SK-N-SH (cell line): ENCODE measurements around the gene PTPN23. TPM values are rescaled to one million over a fixed set of nuclear protein-coding genes. Genes with fewer than 3 reads are reported as not detected.

Experiments used
- CTCF ChIA-PET: fragments of 300-600, 350-600 bp; formaldehyde crosslinking; extraction: SDS; loops from one replicate; lab custom pipeline; 2021; lab: Yijun Ruan, JAX
- POLR2A ChIA-PET: fragments of 350-600 bp; sonication (Branson Sonifier 250); formaldehyde crosslinking; extraction: SDS; loops from one replicate; lab custom pipeline; 2020; ENCODE audit warnings: antibody characterized with exemption, inconsistent platforms; lab: Yijun Ruan, JAX
- DNase-seq: peaks from one replicate; pipeline ENCODE4 v3.0.0; 2012
- H2AFZ ChIP-seq: fragments of 200-600 bp; sonication (generic); 2 replicates; pipeline ENCODE4 v1.8.1; 2016; ENCODE audit warnings: antibody characterized with exemption, mild to moderate bottlenecking, low read depth
- H3F3A ChIP-seq: fragments of 200-600 bp; sonication (generic); replicated peaks from 2 replicates; pipeline ENCODE3; 2016; ENCODE audit warnings: antibody characterized with exemption, mild to moderate bottlenecking; ENCODE audit not compliant: insufficient read depth
- H3K27ac ChIP-seq, 2 experiments: fragments of 200-500 bp in 1 of 2; fragments of 200-600 bp in 1 of 2; sonication (Bioruptor generic) in 1 of 2; sonication (generic), shearing (Covaris generic) in 1 of 2; 2 replicates each; pipeline versions ENCODE4 v1.5.1 to v1.6.1; 2014 to 2016; ENCODE audit warnings: low read depth in 2 of 2, inconsistent platforms in 1 of 2, low read length in 1 of 2, mild to moderate bottlenecking in 1 of 2, mixed read lengths in 1 of 2
- H3K27me3 ChIP-seq: fragments of 200-600 bp; sonication (generic), shearing (Covaris generic); 2 replicates; pipeline ENCODE4 v1.6.1; 2016; ENCODE audit warnings: mixed run types; ENCODE audit not compliant: insufficient read depth
- H3K36me3 ChIP-seq, 2 experiments: fragments of 200-500 bp in 1 of 2; fragments of 200-600 bp in 1 of 2; sonication (Bioruptor generic) in 1 of 2; sonication (generic) in 1 of 2; replicated peaks in 1 of 2; 2 replicates each; pipeline versions ENCODE3 to v1.5.1; 2014 to 2016; ENCODE audit warnings: low read length in 1 of 2, mild to moderate bottlenecking in 1 of 2; ENCODE audit not compliant: insufficient read depth in 2 of 2, control insufficient read depth in 1 of 2
- H3K4me1 ChIP-seq, 2 experiments: fragments of 200-500 bp in 1 of 2; fragments of 200-600 bp in 1 of 2; sonication (Bioruptor generic) in 1 of 2; sonication (generic), shearing (Covaris generic) in 1 of 2; 2 replicates each; pipeline versions ENCODE4 v1.5.1 to v1.6.1; 2014 to 2016; ENCODE audit warnings: low read depth in 1 of 2, low read length in 1 of 2, mixed run types in 1 of 2; ENCODE audit not compliant: insufficient read depth in 2 of 2, control insufficient read depth in 1 of 2
- H3K4me2 ChIP-seq: fragments of 200-600 bp; sonication (generic), shearing (Covaris generic); 2 replicates; pipeline ENCODE4 v1.6.1; 2017; ENCODE audit warnings: mixed run types
- H3K4me3 ChIP-seq, 2 experiments: fragments of 200-500 bp in 1 of 2; fragments of 200-600 bp in 1 of 2; sonication (Bioruptor generic) in 1 of 2; sonication (generic), shearing (Covaris generic) in 1 of 2; 2 replicates each; pipeline versions ENCODE4 v1.5.1 to v1.8.1; 2014 to 2016; ENCODE audit warnings: low read depth in 2 of 2, inconsistent platforms in 1 of 2, low read length in 1 of 2, mild to moderate bottlenecking in 1 of 2, mixed read lengths in 1 of 2, moderate library complexity in 1 of 2
- H3K79me2 ChIP-seq: fragments of 200-600 bp; sonication (generic); 2 replicates; pipeline ENCODE4 v1.8.1; 2017; ENCODE audit warnings: mild to moderate bottlenecking; ENCODE audit not compliant: insufficient read depth
- H3K9ac ChIP-seq: fragments of 200-600 bp; sonication (generic); 2 replicates; pipeline ENCODE4 v1.6.1; 2017; ENCODE audit warnings: mixed run types
- H3K9me2 ChIP-seq: fragments of 200-600 bp; sonication (generic); 2 replicates; pipeline ENCODE4 v1.6.1; 2017; ENCODE audit warnings: mixed run types
- H3K9me3 ChIP-seq: fragments of 200-600 bp; sonication (generic); 2 replicates; pipeline ENCODE4 v1.6.1; 2017; ENCODE audit warnings: mixed run types, mild to moderate bottlenecking, moderate library complexity
- H4K20me1 ChIP-seq: fragments of 200-600 bp; sonication (generic); 2 replicates; pipeline ENCODE4 v1.6.1; 2017; ENCODE audit warnings: mild to moderate bottlenecking, mixed run types; ENCODE audit not compliant: insufficient read depth
- EZH2phosphoT487 ChIP-seq: fragments of 200-600 bp; sonication (generic); IDR thresholded peaks from 2 replicates; pipeline ENCODE4 v1.6.1; 2017; ENCODE audit warnings: low read depth, mixed run types, mild to moderate bottlenecking, antibody characterized with exemption, moderate library complexity, borderline replicate concordance
- FOSL2 ChIP-seq: IDR thresholded peaks from 2 replicates; pipeline ENCODE4 v1.4.0; 2012; ENCODE audit warnings: low read depth, mild to moderate bottlenecking, moderate library complexity, borderline replicate concordance
- FOXM1 ChIP-seq: IDR thresholded peaks from 2 replicates; pipeline ENCODE4 v1.4.0; 2012; ENCODE audit warnings: low read depth, mild to moderate bottlenecking
- MAX ChIP-seq: IDR thresholded peaks from 2 replicates; pipeline ENCODE4 v1.4.0; 2012; ENCODE audit warnings: low read depth
- RCOR1 ChIP-seq: fragments of 150-350 bp; IDR thresholded peaks from 2 replicates; pipeline ENCODE4 v1.6.1; 2017; ENCODE audit warnings: antibody characterized with exemption, low read length
- TCF12 ChIP-seq: IDR thresholded peaks from 2 replicates; pipeline ENCODE4 v1.4.0; 2012
- TEAD4 ChIP-seq: IDR thresholded peaks from 2 replicates; pipeline ENCODE4 v1.4.0; 2012; ENCODE audit warnings: mild to moderate bottlenecking, borderline replicate concordance; ENCODE audit not compliant: insufficient read depth
- USF1 ChIP-seq: IDR thresholded peaks from 2 replicates; pipeline ENCODE4 v1.4.0; 2012; ENCODE audit warnings: low read depth, borderline replicate concordance
- ZBTB33 ChIP-seq: IDR thresholded peaks from 2 replicates; pipeline ENCODE4 v1.4.0; 2012; ENCODE audit warnings: low read depth, borderline replicate concordance
- WGBS: methylation state at CpG from one replicate; pipeline ENCODE4 v1.1.6; 2017; ENCODE audit warnings: low lambda C conversion rate; 5-methylcytosine and 5-hydroxymethylcytosine counted together
- polyA plus RNA-seq, 3 experiments: library from polyadenylated mRNA; depleted of rRNA; stranded (reverse); fragments of >200 nt; gene quantifications; 2 replicates each; pipeline ENCODE4 v1.2.3, GENCODE V29; 2012

Gene PTPN23
- polyA plus RNA-seq, 1 of the 3 experiments (the other 2 are of a cell fraction) = 10.9 TPM

- H3K4me3 ChIP-seq = no peak overlapping the region
- TF ChIP-seq FOXM1 (no peak), TEAD4 (no peak)
- DNase-seq = no peak
- no peak overlapping the region for H3K9ac ChIP-seq
- H3K79me2 ChIP-seq = 0 out of 2 replicates have a peak, but pooled peaks cover 2% of the 10 kb centered on the region
- WGBS = 84% methylated on average over 10 of the region's 10 CpGs
- no peaks in the 10 kb centered on the region for H3K9me2 ChIP-seq
- POLR2A ChIA-PET = interaction anchor here (1.2 kb wide), 1 partner anchor 30 kb away, joined by 3 read pairs; the partner anchor contains the start of gene PTPN23
- no peaks in the 10 kb centered on the region for H3K9me3 ChIP-seq
- peaks cover 0 to 11% of the 10 kb centered on the region in 2 experiments; a peak in 1 of 4 replicates for H3K4me1 ChIP-seq
- no peak overlapping the region for H3K27ac ChIP-seq
- no peaks in the 10 kb centered on the region for H3F3A ChIP-seq
- CTCF ChIA-PET = interaction anchor here (3.2 to 7.1 kb wide), 2 partner anchors 10 to 11 kb away, joined by 28 to 48 read pairs; no protein-coding TSS in a partner anchor
- no peak overlapping the region for H3K4me2 ChIP-seq
- H2AFZ ChIP-seq = no peak overlapping the region
- no peaks in the 10 kb centered on the region for H3K27me3 ChIP-seq
- 0 out of 2 replicates have a peak, but pooled peaks cover under 1% of the 10 kb centered on the region for H4K20me1 ChIP-seq
- H3K36me3 ChIP-seq = peaks cover 0 to 79% of the 10 kb centered on the region in 2 experiments
These were observed 29.5 kb downstream of the PTPN23 start for GRCh38 chr3:47410417-47410720.

GRCh38 chr3:47410801-47411646 is 30.2 kb downstream of the PTPN23 start:
- WGBS = 78% methylated on average over 9 of the region's 30 CpGs
- no peaks in the 10 kb centered on the region for H4K20me1 ChIP-seq
- H3K36me3 ChIP-seq = peaks cover 0 to 83% of the 10 kb centered on the region in 2 experiments
- no peak overlapping the region for H3K9ac ChIP-seq
- peak overlapping the region in 1 of 2 experiments; percentile 60; a peak in 1 of 4 replicates for H3K27ac ChIP-seq
- CTCF ChIA-PET = interaction anchor here (3.2 kb wide), 1 partner anchor 10 kb away, joined by 28 read pairs; no protein-coding TSS in a partner anchor
- H3F3A ChIP-seq = peaks cover 3% of the 10 kb centered on the region
- POLR2A ChIA-PET = interaction anchor here (0.9 kb wide), 1 partner anchor 16 kb away, joined by 3 read pairs; no protein-coding TSS in a partner anchor
- no peak overlapping the region for H2AFZ ChIP-seq
- no peaks in the 10 kb centered on the region for H3K9me2 ChIP-seq
- no peaks in the 10 kb centered on the region for H3K27me3 ChIP-seq
- peaks cover 0 to 11% of the 10 kb centered on the region in 2 experiments; a peak in 1 of 4 replicates for H3K4me1 ChIP-seq
- no peak overlapping the region for H3K4me3 ChIP-seq
- no peak overlapping the region for H3K4me2 ChIP-seq
- TF ChIP-seq FOSL2 (no peak), TCF12 (no peak), ZBTB33 (no peak), EZH2phosphoT487 (no peak), RCOR1 (no peak), MAX (no peak), USF1 (no peak)
- H3K79me2 ChIP-seq = no peaks in the 10 kb centered on the region
- H3K9me3 ChIP-seq = no peaks in the 10 kb centered on the region
- peak; percentile 81 for DNase-seq
